ELR (cell line): ENCODE data around the gene DCAKD.

Experiments used
- DNase-seq: peaks from one replicate; pipeline ENCODE4 v3.0.0-alpha.2; 2015; ENCODE audit warnings: low read depth

Gene DCAKD

DNA sequence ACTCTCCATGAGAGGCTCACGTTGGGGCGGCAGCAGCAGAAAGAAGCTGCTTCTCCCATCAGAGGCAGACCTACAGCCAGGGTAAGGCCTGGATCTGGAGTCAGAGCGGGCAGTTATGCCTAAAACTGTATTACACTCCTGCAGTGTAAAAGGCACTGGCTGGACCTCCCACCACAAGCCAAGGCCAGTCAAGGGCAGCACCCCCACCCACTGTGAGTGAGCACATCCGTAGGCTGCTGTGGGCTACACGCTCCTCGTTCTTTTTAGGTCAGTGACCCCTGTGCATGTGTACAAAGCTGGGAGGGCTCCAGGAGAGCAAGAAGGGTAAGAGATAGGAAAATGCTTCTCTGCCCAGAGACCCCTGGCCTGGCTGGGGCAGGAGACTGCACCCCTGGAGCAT is 20.7 kb downstream of the DCAKD start:
- DNase-seq = no peak

DNA sequence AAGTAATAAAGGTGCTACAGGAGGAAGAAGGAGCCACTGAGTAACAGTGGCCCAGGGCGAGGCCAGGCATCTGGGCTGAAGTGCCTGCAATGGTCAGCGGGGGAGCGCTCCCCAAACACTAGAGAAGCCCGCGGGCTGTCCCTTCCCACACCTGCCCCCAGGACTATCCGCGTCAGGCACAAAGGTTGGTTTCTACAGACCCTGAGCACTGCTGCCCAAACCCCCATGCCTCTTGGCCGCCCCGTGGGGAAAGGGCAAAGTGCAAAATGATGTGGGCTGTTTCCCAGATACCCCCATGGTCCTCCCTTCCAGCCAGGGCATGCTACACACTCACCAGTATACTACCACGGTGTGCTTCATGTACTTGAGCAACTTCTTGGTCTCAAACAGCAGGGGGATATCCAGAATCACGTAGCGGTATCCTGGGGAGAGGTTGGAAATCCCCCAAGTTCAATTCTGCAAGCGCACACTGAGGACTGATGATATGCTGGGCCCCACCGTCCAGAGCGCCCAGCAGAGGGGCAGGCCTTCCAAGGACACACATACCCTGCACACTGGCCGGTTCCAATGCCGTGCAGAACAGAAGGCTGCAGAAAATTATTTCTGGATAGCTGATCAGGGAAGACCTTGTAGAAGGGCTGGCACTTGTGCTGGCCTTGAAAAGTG is 21.5 kb downstream of the DCAKD start:
- DNase-seq = no peak

DNA sequence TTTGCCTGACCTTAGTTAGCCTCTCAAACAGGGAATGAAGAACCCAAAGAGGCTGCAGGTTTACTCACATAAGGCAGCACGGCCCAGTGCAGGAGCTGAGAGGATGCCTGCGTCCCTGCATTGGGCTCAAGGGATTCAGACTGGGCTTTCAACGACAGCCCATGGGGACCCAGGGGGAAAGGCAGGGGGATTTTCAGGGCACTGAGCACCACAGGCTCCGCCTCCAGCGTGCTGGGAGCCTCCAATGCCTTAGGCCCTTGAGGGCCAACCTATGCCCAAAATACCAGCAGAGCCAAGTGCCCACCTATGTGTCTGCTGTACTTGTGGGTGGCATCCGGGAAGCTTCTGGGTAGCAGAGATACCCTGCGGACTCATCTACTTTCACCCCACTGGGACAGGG is 22.3 kb downstream of the DCAKD start:
- DNase-seq = no peak

GRCh38 chr17:45022655-45023339 is 28.6 kb downstream of the DCAKD start:
- DNase-seq = no peak

- no peak for DNase-seq
Observed at GRCh38 chr17:45022288-45022648, 29.2 kb downstream of the DCAKD start.

DNA sequence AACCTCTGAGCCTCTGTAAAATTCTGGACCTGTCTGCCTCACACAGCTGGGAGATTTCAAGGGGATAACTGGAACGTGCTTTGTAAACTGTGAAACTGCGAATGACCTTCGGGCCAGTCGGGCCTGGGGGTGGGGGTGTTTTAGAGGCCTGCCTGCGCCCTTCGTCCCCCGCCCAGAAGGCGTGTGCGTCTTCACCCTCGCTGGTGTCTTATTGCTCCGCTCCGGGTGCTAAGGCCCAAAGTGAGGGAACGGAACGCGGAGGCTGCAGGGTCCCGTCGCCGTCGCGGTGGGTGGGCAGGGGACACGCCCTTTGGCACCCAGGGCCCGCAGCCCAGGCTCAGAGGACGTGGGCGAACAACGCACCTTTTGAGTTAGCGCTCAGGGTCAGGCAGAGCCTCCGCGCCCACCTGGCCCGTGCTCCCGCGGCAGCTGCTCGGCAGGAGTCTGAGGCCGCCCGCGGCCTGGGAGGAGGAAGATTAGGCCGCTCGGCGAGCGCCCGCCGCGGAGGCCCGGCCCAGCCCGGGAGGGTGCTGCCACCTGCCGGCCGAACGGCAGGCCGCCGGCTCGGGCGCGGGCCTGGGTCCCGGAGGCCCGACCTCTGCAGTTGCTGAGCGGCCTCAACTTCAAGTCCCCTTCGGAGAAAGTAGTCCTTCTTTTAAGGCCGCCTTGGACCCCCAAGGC is 29.7 kb downstream of the DCAKD start:
- DNase-seq = peak; percentile 77

GRCh38 chr17:45020354-45021138 is 30.9 kb downstream of the DCAKD start:
- peak; percentile 50 for DNase-seq

- peak; percentile 77 for DNase-seq
Observed at GRCh38 chr17:45018848-45019711, 32.4 kb downstream of the DCAKD start.

DNA sequence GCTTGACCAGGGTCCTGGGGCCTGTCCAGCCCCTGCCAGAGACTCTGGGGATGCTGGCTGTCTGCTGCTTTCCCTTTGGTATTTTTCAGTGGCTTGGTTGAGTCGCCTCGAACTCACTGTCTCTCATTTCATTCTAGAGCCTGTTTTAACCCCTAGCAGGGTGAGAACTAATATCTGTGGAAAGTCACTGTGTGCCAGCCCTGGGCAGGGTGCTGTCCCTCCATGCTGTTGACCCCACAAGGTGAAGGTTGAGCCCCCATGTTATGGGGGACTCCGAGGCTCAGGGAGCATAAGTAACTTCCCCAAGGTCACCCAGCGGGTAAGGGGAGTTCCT is 33.0 kb downstream of the DCAKD start:
- DNase-seq = peak; percentile 32

- peak; percentile 55 for DNase-seq
Observed at GRCh38 chr17:45016823-45017222, 34.6 kb downstream of the DCAKD start.

DNA sequence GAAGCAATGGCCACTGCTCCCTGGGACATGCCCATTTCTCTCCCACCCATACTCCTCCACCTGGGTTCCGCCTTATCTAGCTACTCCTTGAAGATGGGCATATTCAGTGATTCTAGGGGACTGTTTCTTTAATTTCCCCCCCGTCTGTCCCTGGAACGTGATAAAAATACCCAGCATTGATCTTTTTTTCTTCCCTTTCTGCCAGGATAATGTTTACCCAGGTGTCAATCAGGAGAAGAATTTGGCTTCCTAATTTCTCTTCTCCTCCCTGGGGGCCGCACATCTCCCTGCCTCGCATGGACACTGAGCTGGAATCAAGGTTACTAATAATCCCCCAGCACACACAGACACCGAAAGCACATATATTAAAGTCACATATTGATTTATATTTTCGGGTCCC is 35.2 kb downstream of the DCAKD start:
- DNase-seq = no peak

- no peak for DNase-seq
Observed at GRCh38 chr17:45013021-45013997, 38.1 kb downstream of the DCAKD start.

- no peak for DNase-seq
Observed at GRCh38 chr17:45011767-45012166, 39.7 kb downstream of the DCAKD start.

DNA sequence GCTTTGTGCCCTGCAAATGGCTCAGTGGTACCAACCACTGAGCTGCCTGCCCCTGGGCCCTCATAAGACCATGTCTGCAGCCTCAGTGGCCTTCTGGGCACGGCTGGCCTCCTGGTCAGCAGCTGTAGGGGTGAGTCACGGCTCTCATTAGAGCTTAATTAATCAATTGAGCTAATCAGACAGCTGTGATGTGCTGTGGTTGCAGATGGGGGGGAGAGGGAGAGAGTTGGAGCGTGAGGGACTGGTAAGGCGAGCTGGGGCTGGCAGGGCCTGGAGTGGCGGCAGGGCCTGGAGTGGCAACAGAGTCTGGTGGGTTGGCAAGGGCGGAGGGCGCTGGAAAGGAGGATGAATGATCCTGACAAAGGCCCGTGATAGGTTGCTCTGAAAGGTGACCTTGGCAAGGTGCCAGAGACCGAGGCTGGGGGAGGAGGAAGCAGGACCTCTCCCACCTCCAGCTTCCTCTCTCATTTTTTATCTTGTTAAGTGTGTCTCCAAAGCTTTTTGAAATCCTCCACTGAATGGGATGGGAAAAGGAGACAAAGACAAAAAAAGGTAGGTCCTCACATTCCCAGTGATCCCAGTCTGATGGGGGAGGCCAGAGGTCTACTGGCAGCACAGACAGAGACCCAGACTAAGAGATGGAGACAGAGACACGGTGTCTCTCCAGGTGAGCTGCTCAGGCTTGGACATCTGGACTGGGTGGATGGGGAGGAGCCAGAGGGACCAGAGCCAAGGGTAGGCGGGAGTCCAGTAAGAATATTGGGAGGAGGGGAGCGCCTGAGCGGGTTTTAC is 41.6 kb downstream of the DCAKD start:
- DNase-seq = no peak

- no peak for DNase-seq
Observed at GRCh38 chr17:45008216-45008615, 43.2 kb downstream of the DCAKD start.

DNA sequence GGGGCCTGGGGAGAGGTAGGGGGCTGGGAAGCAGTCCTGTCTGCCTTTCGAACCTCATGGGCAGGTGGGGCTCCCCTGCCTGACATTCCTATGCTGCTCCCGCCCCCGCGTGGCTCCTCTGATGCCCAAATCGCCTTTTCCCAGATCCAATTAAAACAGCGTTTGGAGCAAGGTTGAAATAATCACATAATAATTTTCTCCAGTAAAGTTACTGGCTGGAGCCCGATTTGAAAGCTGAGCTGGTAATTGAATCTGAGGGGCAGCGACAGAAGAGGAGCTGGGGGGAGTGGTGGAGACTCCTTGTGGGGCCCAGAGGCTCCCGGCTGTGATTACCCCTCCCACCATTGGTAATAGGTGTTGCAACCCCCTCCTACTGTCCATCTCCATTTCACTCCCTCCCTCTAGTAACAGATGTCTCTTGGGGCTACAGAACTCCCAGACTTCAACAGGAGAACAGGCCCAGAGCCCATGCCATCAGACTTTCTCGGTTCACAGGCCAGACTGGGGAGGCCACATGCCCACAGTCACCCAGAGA is 44.4 kb downstream of the DCAKD start:
- peak; percentile 29 for DNase-seq

DNA sequence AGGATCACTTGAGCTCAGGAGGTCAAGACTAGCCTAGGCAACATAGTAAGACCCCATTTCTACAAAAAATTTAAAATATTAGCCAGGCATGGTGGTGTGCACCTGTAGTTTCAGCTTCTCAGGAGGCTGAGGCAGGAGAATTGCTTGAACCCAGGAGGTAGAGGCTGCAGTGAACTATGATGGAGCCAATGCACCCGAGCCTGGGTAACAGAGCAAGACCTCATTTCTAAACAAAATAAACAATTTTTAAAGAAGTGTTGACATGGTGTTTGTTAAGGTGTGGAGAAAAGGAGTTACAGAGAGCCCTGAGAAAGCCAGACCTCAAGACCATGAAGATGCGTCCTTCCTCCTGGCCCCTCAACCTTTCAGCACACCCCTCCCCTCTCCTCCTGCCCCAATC is 45.7 kb downstream of the DCAKD start:
- no peak for DNase-seq

DNA sequence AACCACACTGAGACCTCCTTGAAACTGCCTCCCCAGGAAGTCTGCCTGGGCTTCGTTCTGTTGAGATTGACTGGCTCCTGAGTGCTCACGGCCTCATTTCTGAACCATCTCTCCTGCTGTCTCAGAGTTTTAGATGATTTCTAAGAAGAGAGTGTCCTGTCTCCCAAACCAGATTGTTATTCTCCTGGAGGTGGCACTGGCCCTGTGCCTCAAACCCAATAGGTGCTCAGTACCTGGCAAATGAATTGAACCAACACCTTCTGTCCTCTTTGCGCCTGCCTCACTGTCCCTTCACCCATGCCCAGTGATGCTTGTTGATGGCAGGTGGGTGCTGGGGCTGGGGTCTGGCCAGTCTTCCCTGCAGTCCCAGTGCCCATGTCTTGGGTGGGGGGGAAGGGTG is 47.0 kb downstream of the DCAKD start:
- DNase-seq = no peak

DNA sequence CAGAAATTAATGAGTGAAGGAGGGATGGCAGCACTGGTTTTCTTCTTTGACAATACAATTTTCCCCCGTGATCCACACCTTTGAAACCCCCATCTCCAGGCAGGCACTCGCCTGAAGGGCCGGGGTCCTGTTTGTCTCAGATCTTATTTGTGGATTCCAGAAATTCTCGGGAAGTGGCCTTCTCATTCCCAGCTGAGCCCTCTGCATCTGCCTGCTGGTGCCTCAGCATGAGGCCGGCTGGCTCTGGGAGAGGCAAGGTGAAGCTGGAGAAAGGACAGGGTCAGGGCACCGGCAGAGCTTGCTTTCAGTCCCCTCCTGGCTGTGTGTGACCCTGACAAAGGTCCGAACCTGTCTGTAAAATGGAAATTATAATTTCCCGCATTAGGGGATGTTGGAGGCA is 47.6 kb downstream of the DCAKD start:
- DNase-seq = no peak

GRCh38 chr17:45001310-45001709 is 50.1 kb downstream of the DCAKD start:
- no peak for DNase-seq
